ENCODE data around the gene PSTPIP1. TPM values are rescaled to one million over a fixed set of nuclear protein-coding genes. Genes with fewer than 3 reads are reported as not detected.
A peak's percentile ranks its signal among the peaks of the same experiment; 100 is the strongest.

The PSTPIP1 gene
- total and polyA plus RNA-seq, 9 of the 15 experiments (the other 6 are each of a cell fraction or from before 2014, with no cell fraction given): not detected

GRCh38 chr15:76967067-76967466, 27.9 kb upstream of the PSTPIP1 start:
- Histone ChIP-seq H3K9ac (ENCODE audit: insufficient read depth in 1 of 2, low read depth in 2 of 2, low read length in 2 of 2) (no peak overlapping the region), H3K9me3 (replicated peaks; ENCODE audit: control insufficient read depth, insufficient read depth, low read depth, low read length) (no peaks in the 10 kb centered on the region), H3K79me2 (ENCODE audit: control insufficient read depth, insufficient read depth, low read length) (no peaks in the 10 kb centered on the region), H3K4me1 (replicated peaks in 1 of 2; ENCODE audit: control insufficient read depth in 2 of 2, insufficient read depth in 2 of 2, low read length in 2 of 2) (no peaks in the 10 kb centered on the region; a peak in 1 of 5 replicates), H3K27ac (ENCODE audit: extremely low read depth, low read depth, low read length) (no peak overlapping the region), H2AFZ (ENCODE audit: low read depth, low read length) (no peak overlapping the region), H3K9me1 (ENCODE audit: control insufficient read depth, insufficient read depth, low read length) (no peaks in the 10 kb centered on the region), H3K36me3 (ENCODE audit: control insufficient read depth, insufficient read depth, low read length) (no peaks in the 10 kb centered on the region), H3K4me3 (no peak overlapping the region), H3K27me3 (ENCODE audit: control insufficient read depth in 2 of 2, insufficient read depth in 2 of 2, low read length in 2 of 2) (peaks cover 25 to 39% of the 10 kb centered on the region in 2 experiments), H4K20me1 (replicated peaks; ENCODE audit: control insufficient read depth, insufficient read depth, low read length) (no peaks in the 10 kb centered on the region; the same call in 1 of the 2 replicates), H3K4me2 (ENCODE audit: insufficient read depth, low read length) (no peak overlapping the region)
- TF ChIP-seq POLR3G (IDR thresholded peaks at IDR 0.05; ENCODE audit: extremely low read depth, insufficient read length, insufficient replicate concordance): no peak
- TF ChIP-seq CBX2 (IDR thresholded peaks at IDR 0.05; ENCODE audit: insufficient read depth, low read length, poor library complexity, severe bottlenecking): peak; percentile 11
- CTCF ChIA-PET (ENCODE audit: low intra/inter-chr PET ratio): no interaction called here
- no peak for ATAC-seq
- intact Hi-C loops (cut with micrococcal nuclease): no loop called here
- in situ Hi-C loops (cut with MboI): no loop called here
- 0% methylated on average over 3 of the region's 4 CpGs for WGBS (ENCODE audit: insufficient coverage, low coverage, missing lambda C conversion rate)
- BruUV-seq (replicated peaks): no TSS peak
- DNase-seq (ENCODE audit: extremely low read depth in 1 of 4, low spot score in 3 of 4): no peak
- no peak for FAIRE-seq
- POLR2A ChIA-PET: no interaction called here

- in situ Hi-C loops (cut with MboI): no loop called here
- POLR2A ChIA-PET: no interaction called here
Observed at GRCh38 chr15:76968306-76968705, 26.6 kb upstream of the PSTPIP1 start.

More at GRCh38 chr15:76968306-76968705, 26.6 kb upstream of the PSTPIP1 start:
- no TSS peak for BruUV-seq (replicated peaks)
- Histone ChIP-seq H3K27me3 (ENCODE audit: control insufficient read depth in 2 of 2, insufficient read depth in 2 of 2, low read length in 2 of 2) (peaks cover 25 to 38% of the 10 kb centered on the region in 2 experiments), H3K4me3 (no peak overlapping the region), H3K4me2 (ENCODE audit: insufficient read depth, low read length) (no peak overlapping the region), H2AFZ (ENCODE audit: low read depth, low read length) (no peak overlapping the region), H3K79me2 (ENCODE audit: control insufficient read depth, insufficient read depth, low read length) (no peaks in the 10 kb centered on the region), H3K9ac (ENCODE audit: insufficient read depth in 1 of 2, low read depth in 2 of 2, low read length in 2 of 2) (no peak overlapping the region), H3K36me3 (ENCODE audit: control insufficient read depth, insufficient read depth, low read length) (no peaks in the 10 kb centered on the region), H3K27ac (ENCODE audit: extremely low read depth, low read depth, low read length) (no peak overlapping the region), H4K20me1 (replicated peaks; ENCODE audit: control insufficient read depth, insufficient read depth, low read length) (no peaks in the 10 kb centered on the region; the same call in 1 of the 2 replicates), H3K9me1 (ENCODE audit: control insufficient read depth, insufficient read depth, low read length) (no peaks in the 10 kb centered on the region), H3K4me1 (replicated peaks in 1 of 2; ENCODE audit: control insufficient read depth in 2 of 2, insufficient read depth in 2 of 2, low read length in 2 of 2) (peaks cover 0 to 3% of the 10 kb centered on the region in 2 experiments; a peak in 1 of 5 replicates), H3K9me3 (replicated peaks; ENCODE audit: control insufficient read depth, insufficient read depth, low read depth, low read length) (no peaks in the 10 kb centered on the region)
- CTCF ChIA-PET (ENCODE audit: low intra/inter-chr PET ratio): no interaction called here
- intact Hi-C loops (cut with micrococcal nuclease): no loop called here
- no peak for ATAC-seq
- no peak for FAIRE-seq
- WGBS (ENCODE audit: insufficient coverage, low coverage, missing lambda C conversion rate): no CpG with 5 or more reads among the region's 1 CpG
- TF ChIP-seq MCM5 (IDR thresholded peaks at IDR 0.05; ENCODE audit: low read depth) (no peak), PTRF (tag; IDR thresholded peaks at IDR 0.05) (no peak), TCF7L2 (IDR thresholded peaks at IDR 0.05; ENCODE audit: low read depth, low read length) (no peak), ZNF174 (CRISPR knock-in tag; IDR thresholded peaks at IDR 0.05) (no peak), SMAD4 (CRISPR knock-in tag; conservative IDR thresholded peaks at IDR 0.05) (no peak), PCBP2 (IDR thresholded peaks at IDR 0.05; ENCODE audit: low read depth, low read length, poor library complexity, severe bottlenecking) (no peak)
- no peak for DNase-seq (ENCODE audit: extremely low read depth in 1 of 4, low spot score in 3 of 4)

Measured in K562 (cell line).